Central memory CD8-positive, alpha-beta T cell (primary cell): ENCODE results near the gene GGA1.
A peak's percentile ranks its signal among the peaks of the same experiment; 100 is the strongest.
"Not testable (repeated sequence)": the region's sequence is repeated elsewhere in the genome, so short reads cannot be mapped to it uniquely, and the experiment has no call there.

Experiments used
- ATAC-seq: fragments of 150-1000 bp; cut with Tn5 transposase; replicated peaks from 2 replicates; pipeline ENCODE4 v1.10.0; 2022; ENCODE audit warnings: mild to moderate bottlenecking, moderate FRiP score, moderate number of reproducible peaks; ENCODE audit not compliant: poor library complexity, severe bottlenecking; ENCODE audit errors: extremely low read depth
- DNase-seq, 2 donors: peaks; one replicate each; pipeline ENCODE4 v3.0.0; 2021; ENCODE audit warnings: low spot score in 2 of 2
- H3K27ac Mint-ChIP-seq: one replicate; pipeline ENCODE4 v1.8.0; 2022; ENCODE audit warnings: low read depth, mild to moderate bottlenecking, moderate library complexity, mixed read lengths
- H3K27me3 Mint-ChIP-seq: one replicate; pipeline ENCODE4 v1.8.0; 2022; ENCODE audit warnings: mixed read lengths
- H3K36me3 Mint-ChIP-seq: one replicate; pipeline ENCODE4 v1.8.0; 2022; ENCODE audit warnings: mild to moderate bottlenecking, moderate library complexity, mixed read lengths; ENCODE audit not compliant: insufficient read depth
- H3K4me1 Mint-ChIP-seq: one replicate; pipeline ENCODE4 v1.8.0; 2022; ENCODE audit warnings: mixed read lengths
- H3K4me3 Mint-ChIP-seq: one replicate; pipeline ENCODE4 v1.8.0; 2022; ENCODE audit warnings: mild to moderate bottlenecking, moderate library complexity, mixed read lengths
- H3K9me3 Mint-ChIP-seq: one replicate; pipeline ENCODE4 v1.8.0; 2022; ENCODE audit warnings: mixed read lengths

Gene GGA1

DNA sequence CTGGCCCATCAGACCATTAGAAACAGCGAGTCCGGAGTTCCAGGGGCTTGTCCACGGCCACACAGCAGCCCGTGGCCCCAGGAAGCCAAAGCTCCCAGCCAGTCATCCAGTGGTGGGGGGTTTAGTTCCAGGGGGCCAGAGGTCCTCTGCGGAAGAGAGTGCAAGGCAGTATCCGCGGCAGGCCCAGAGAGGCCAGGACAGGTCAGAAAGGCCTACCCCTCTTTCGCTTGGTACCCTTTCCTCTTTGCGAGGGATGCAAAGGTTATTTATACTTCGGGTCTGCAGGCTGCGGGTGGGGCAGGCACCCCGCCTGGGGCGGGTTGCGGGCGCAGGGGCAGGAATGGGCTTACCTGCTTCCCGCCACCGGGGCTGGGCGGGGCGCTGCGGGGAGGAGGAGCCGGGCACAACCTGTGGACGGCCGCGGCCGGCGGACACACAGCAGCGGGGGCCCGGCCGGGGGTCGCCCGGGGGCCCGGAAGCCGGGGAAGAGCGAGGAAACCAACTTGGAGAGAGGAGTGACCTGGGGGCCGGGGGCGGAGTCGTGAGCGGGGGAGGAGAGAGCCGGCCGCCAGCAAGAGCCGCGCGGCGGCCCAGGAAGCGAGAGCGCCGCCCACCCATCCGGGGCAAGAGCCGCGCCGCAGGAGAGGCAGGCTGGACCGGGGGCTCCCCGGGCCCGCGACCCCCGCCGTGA, 30.6 kb downstream of the GGA1 start, which contains the start of gene SH3BP1:
Gene SH3BP1 (plus strand): TSS at position 600 of the 691 bp plus-strand sequence. CDS start 119 bp downstream, outside the sequence.
- H3K36me3 Mint-ChIP-seq, result peaks cover 34% of the 10 kb centered on the region
- peak within 1 kb of the TSS; percentile 89 for H3K27ac Mint-ChIP-seq
- peaks cover 65% of the 10 kb centered on the region for H3K4me1 Mint-ChIP-seq
- DNase-seq (no peak), ATAC-seq (peak; percentile 35)
- H3K9me3 Mint-ChIP-seq, result no peaks in the 10 kb centered on the region
- H3K27me3 Mint-ChIP-seq, result no peaks in the 10 kb centered on the region
- peak within 1 kb of the TSS; percentile 99 for H3K4me3 Mint-ChIP-seq

DNA sequence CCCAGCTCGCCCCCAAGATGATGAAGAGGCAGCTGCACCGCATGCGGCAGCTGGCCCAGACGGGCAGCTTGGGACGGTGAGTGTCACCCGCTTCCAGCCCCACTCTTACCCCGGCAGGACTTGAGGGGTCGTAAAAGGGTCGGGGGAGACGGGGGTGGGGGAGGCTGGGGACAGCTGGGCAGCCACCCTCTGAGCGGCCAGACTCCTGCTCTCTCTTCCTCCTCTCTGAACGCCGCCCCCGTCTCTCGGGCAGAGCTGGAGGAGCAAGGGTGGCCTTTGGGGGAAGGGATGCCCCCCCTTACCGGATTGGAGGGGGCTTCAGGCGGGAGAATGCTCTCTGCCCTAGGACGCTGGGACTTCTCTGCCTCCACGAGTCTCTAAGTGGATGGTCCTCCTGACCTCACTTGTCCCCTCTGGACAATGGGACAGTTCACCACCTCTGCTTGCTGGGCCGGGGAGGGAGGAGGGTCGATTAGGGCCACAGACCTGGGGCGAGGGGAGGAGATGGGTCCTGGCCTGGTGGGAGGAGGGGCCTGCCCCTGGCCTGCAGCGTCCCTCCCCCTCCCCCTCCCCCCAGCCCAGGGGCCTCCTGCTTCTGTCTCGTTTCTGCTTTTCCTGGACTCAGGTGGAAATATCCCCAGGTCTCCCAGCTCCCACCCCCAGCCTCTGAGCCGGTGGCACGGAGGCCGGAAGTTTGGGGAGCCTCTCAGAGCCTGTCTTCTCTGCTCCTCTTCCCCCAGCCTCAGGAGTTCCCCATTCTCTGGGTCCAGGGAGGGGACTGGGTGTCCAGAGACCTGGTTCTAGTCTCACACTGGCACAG, 31.3 kb downstream of the GGA1 start:
- H3K9me3 Mint-ChIP-seq, result no peaks in the 10 kb centered on the region
- peak overlapping the region; percentile 99 for H3K4me3 Mint-ChIP-seq
- H3K4me1 Mint-ChIP-seq, result peaks cover 58% of the 10 kb centered on the region
- peaks cover 38% of the 10 kb centered on the region for H3K36me3 Mint-ChIP-seq
- no peak for DNase-seq
- ATAC-seq, result peak; percentile 11
- peak overlapping the region; percentile 89 for H3K27ac Mint-ChIP-seq
- H3K27me3 Mint-ChIP-seq, result no peaks in the 10 kb centered on the region

DNA sequence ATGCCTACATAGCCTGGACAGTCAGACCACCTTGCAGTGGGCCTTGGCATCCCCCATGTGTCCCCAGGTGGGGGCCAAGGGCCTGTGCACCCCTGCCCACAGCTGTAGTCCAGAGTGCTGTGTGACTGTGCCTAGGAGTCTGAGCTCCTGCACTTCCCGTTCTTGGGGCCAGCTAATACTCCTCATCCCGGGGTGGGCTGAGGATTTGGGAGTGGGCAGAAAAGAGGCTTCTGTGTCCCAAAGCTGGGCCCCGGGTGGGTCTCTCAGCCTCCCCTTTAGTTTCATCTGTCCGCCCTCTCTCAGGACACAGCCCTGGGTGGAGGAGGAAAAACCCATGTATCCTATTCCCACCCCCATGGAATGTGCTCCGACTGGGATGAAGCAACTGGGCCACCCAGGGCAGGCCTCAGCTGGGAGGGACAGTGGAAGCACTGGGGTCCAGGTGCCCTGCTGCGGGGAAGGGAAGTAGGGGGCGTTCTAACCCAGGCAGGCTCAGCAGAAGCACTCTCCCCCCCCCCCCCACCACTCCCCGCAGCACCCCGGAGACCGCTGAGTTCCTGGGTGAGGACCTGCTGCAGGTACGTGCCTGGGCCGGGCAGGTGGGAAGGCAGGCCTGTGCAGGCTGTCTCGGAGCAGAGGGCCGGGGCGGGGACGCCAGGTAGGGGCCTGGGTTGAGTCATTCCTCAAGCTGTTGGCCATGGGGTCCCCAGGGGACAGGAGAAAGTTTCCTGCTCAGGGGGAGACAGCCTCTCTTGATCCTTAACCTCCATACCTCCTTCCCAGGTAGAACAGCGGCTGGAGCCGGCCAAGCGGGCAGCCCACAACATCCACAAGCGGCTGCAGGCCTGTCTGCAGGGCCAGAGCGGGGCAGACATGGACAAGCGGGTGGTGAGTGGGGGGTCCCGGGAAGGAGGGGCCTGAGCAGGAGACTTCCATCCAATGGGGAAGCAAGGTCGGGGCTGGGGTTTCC, 32.2 kb downstream of the GGA1 start:
- H3K36me3 Mint-ChIP-seq, result peaks cover 46% of the 10 kb centered on the region
- no peak for ATAC-seq
- peak overlapping the region; percentile 89 for H3K27ac Mint-ChIP-seq
- H3K4me3 Mint-ChIP-seq, result peak overlapping the region; percentile 99
- H3K27me3 Mint-ChIP-seq, result no peaks in the 10 kb centered on the region
- H3K4me1 Mint-ChIP-seq, result peaks cover 57% of the 10 kb centered on the region
- DNase-seq, result no peak
- H3K9me3 Mint-ChIP-seq, result no peaks in the 10 kb centered on the region

DNA sequence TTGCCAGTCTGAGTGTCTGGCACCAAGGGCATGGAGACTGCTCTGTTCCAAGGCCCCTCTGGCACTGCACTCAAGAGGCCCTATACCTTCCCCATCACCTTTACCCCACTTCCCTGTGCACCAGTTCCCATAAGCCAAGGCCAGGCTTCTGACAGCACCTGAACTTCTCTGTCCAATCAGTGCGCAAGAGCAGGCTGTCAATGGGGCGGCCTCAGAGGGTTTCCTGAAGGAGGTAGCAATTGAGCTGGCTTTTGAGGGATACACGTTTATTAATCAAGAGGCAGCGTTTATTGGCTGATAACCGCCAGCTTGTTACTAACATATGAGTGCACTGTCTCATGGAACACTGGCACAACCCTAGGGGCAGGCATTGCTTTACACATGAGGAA, 32.9 kb downstream of the GGA1 start:
- no peak overlapping the region for H3K27ac Mint-ChIP-seq
- ATAC-seq, result no peak
- DNase-seq, result no peak
- peak overlapping the region; percentile 99 for H3K4me3 Mint-ChIP-seq
- H3K9me3 Mint-ChIP-seq, result no peaks in the 10 kb centered on the region
- H3K36me3 Mint-ChIP-seq, result peaks cover 48% of the 10 kb centered on the region
- no peaks in the 10 kb centered on the region for H3K27me3 Mint-ChIP-seq
- H3K4me1 Mint-ChIP-seq, result peaks cover 52% of the 10 kb centered on the region

DNA sequence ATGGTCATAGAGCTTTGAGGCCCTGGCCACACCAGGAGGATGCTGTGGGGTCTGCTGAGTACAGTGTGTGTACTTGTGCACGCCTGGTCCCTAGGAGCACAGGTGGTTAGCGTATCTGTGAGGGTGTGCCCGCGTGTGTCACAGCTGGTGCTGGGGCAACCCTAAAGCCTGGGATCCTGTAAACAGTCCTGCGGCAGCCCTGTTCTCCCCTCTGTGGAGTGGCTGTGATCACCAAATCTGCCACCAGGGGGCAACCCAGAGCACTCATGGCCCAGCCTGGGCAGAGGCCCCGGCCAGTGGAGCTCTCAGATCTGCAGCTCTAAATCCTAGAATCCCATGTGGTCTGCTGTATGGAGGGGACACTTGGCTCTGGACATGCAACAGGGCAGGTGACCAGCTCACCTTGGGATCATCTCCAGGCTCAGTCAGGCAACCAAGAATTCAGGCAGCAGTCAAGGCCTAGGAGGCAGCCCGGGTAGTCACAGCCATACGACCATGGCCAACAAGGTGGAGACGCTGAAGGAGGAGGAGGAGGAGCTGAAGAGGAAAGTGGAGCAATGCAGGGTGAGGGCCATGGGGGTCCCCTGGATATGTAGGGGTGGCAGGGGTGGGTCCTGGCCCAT, 34.7 kb downstream of the GGA1 start:
- H3K4me1 Mint-ChIP-seq, result peaks cover 34% of the 10 kb centered on the region
- DNase-seq (peak; percentile 75 to 91), ATAC-seq (peak; percentile 59)
- peak overlapping the region; percentile 68 for H3K4me3 Mint-ChIP-seq
- no peaks in the 10 kb centered on the region for H3K9me3 Mint-ChIP-seq
- peaks cover 61% of the 10 kb centered on the region for H3K36me3 Mint-ChIP-seq
- H3K27me3 Mint-ChIP-seq, result no peaks in the 10 kb centered on the region
- peak overlapping the region; percentile 61 for H3K27ac Mint-ChIP-seq

DNA sequence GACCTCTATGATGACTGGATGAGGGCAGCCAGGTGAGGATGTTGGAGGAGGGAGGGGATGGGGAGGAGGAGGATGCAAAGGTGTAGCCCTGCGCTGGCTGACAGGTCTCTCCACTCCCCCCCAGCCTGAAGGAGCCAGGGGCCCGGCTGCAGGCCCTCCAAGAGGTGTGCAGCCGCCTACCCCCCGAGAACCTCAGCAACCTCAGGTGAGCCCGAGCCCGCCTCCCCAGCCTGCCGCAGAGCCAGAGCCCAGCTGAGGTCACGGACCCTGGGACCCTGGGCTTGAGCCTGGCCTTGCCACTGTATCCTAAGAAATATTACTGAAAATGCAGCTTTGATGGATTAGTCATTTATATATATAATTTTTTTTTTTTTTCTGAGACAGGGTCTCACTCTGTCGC, 38.7 kb downstream of the GGA1 start:
- Mint-ChIP-seq H3K4me1 (peaks cover 16% of the 10 kb centered on the region), H3K9me3 (no peaks in the 10 kb centered on the region), H3K36me3 (peaks cover 84% of the 10 kb centered on the region)

DNA sequence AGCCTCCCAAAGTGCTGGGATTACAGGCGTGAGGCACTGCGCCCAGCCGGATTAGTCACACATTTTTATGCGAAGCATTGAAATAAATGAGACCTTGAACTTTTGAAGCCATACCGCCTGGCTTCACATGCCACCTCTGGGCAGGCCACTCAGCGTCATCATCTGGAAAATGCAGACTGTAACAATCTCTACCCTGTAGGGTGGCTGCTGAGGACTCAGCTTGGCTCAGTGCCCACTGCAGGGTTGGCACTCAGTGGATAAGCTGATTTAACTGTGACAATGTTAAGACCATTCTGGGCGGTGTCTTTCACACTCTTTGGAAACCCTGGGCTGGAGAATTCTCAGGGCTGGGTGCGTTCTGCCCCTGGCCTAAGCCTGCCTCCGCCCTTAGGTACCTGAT, 39.3 kb downstream of the GGA1 start:
- no peak for DNase-seq
- no peaks in the 10 kb centered on the region for H3K9me3 Mint-ChIP-seq
- H3K36me3 Mint-ChIP-seq, result peaks cover 85% of the 10 kb centered on the region

More for the DNA sequence above, 38.7 kb downstream of the GGA1 start:
- ATAC-seq, result no peak
- H3K27ac Mint-ChIP-seq, result no peak overlapping the region
- no peak for DNase-seq
- H3K27me3 Mint-ChIP-seq, result no peaks in the 10 kb centered on the region
- H3K4me3 Mint-ChIP-seq, result no peak overlapping the region

DNA sequence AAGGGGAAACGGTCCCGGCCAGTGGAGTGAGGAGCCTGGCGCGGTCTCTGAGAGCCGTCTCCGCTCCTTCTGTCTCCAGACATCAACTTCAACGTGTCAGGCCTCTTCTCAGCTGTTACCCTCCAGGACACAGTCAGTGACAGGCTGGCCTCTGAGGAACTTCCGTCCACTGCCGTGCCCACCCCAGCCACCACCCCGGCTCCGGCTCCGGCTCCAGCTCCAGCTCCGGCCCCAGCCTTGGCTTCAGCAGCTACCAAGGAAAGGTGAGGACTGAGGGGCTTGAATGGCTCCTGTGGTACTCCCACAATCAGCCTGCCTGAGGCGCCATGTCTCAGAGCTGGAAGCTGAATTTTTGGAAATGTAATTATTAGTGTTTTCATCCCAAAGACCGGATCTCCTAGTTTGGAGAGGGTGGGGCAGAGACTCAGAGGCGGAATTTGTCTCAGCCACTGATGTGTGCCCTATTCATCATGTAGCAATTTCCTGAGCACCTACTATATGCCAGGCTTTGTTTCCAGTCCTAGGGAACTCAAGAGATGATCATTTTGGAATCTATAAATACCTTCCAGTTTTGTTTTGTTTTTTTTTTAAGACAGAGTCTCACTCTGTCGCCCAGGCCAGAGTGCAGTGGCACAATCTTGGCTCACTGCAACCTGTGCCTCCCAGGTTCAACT, 42.0 kb downstream of the GGA1 start:
- H3K27ac Mint-ChIP-seq, result no peak overlapping the region
- peaks cover 78% of the 10 kb centered on the region for H3K36me3 Mint-ChIP-seq
- no peak overlapping the region for H3K4me3 Mint-ChIP-seq
- no peaks in the 10 kb centered on the region for H3K27me3 Mint-ChIP-seq
- ATAC-seq, result no peak
- no peaks in the 10 kb centered on the region for H3K4me1 Mint-ChIP-seq
- DNase-seq, result no peak
- H3K9me3 Mint-ChIP-seq, result no peaks in the 10 kb centered on the region

More for the DNA sequence above, 39.3 kb downstream of the GGA1 start:
- Mint-ChIP-seq H3K4me1 (peaks cover 10% of the 10 kb centered on the region), H3K4me3 (no peak overlapping the region), H3K27me3 (no peaks in the 10 kb centered on the region), H3K27ac (no peak overlapping the region)
- ATAC-seq, result no peak

DNA sequence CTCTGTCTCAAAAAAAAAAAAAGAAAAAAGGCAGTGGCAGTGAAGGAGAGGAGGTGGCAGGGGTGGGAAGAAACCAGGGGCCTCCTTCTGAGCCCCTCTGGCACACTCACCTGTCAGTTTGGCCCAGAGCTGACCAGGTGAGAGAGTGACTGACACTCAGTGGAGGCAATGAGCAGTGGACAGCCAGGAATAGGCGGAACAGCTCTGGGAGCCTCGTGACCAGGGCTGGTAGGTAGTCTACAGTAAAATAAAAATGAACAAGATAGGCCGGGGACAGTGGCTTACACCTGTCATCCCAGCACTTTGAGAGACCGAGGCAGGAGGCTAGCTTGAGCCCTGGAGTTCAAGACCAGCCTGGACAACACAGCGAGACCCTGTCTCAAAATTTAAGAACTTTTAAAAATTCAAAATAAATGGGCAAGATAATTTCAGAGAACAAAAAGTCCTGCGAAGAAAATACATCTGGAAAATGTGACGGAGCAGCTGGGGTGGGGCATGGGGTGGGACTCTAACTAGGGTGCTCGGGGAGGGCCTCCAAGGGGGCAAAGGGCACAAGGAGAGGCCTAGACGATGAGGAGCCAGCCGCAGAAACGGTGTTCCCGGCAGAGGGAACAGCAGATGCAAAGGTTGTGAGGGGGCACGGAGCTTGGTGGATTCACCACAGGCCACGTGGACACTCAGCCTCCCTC, 46.1 kb downstream of the GGA1 start:
- Mint-ChIP-seq H3K27ac (peak overlapping the region; percentile 35), H3K4me3 (no peak overlapping the region), H3K4me1 (peaks cover 15% of the 10 kb centered on the region), H3K36me3 (peaks cover 55% of the 10 kb centered on the region), H3K9me3 (no peaks in the 10 kb centered on the region), H3K27me3 (no peaks in the 10 kb centered on the region)
- ATAC-seq (no peak), DNase-seq (no peak)

DNA sequence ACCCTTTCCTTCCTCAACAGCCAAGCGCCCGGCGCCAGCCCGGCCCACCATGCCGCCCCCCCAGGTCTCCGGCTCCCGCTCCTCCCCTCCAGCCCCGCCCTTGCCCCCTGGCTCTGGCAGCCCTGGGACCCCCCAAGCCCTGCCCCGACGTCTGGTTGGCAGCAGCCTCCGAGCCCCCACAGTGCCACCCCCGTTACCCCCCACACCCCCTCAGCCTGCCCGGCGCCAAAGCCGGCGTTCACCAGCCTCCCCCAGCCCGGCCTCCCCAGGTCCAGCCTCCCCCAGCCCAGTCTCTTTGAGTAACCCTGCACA, 46.6 kb downstream of the GGA1 start:
- peaks cover 20% of the 10 kb centered on the region for H3K4me1 Mint-ChIP-seq
- ATAC-seq, result no peak
- H3K36me3 Mint-ChIP-seq, result peaks cover 51% of the 10 kb centered on the region
- no peaks in the 10 kb centered on the region for H3K9me3 Mint-ChIP-seq
- DNase-seq, result no peak
- H3K27me3 Mint-ChIP-seq, result no peaks in the 10 kb centered on the region
- H3K4me3 Mint-ChIP-seq, result no peak overlapping the region
- H3K27ac Mint-ChIP-seq, result no peak overlapping the region

DNA sequence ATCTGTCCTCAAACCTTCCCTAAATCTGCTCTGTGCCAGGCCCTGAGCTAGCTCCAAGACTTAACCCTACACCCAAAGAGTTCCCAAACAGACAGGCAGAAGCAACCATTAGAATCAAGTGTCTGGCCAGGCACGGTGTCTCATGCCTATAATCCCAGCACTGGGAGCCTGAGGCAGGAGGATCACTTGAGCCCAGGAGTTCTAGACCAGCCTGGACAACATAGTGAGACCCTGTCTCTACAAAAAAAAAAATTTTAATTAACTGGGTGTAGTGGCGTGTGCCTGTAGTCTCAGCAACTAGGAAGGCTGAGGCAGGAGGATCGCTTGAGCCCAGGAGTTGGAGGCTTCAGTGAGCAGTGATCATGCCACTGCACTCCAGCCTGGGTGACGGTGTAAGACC, 47.9 kb downstream of the GGA1 start:
- H3K27me3 Mint-ChIP-seq, H3K9me3 Mint-ChIP-seq, H3K4me3 Mint-ChIP-seq, DNase-seq, H3K27ac Mint-ChIP-seq, ATAC-seq: not testable (repeated sequence)
- peaks cover 34% of the 10 kb centered on the region for H3K4me1 Mint-ChIP-seq
- peaks cover 39% of the 10 kb centered on the region for H3K36me3 Mint-ChIP-seq
